Hippocampal formation (tissue), 2 donors: ENCODE results near the gene SPTLC3.

Experiments used
- DNase-seq, 2 donors: peaks; one replicate each; lab custom pipeline; 2025; lab: John Stamatoyannopoulos, UW

The SPTLC3 gene

DNA sequence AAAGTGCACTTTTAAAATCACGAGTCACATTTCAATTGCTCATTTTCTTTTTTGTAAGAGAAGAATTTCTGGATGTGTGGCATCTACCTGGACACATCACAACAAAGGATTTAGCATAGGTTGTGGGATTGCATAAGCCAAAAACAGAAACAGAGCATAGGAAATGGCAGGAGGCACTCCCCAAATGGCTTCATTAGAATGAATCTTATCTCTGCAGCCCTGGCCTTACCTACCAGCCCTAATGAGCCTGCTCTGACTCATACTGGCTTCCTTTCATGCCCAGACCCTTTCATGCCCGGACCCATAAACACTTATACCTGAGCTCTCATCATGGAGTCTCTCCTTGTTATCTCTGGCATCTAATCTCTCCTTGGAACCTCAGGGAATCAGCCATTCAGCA, 23.9 kb upstream of the SPTLC3 start:
- no peak for DNase-seq

DNA sequence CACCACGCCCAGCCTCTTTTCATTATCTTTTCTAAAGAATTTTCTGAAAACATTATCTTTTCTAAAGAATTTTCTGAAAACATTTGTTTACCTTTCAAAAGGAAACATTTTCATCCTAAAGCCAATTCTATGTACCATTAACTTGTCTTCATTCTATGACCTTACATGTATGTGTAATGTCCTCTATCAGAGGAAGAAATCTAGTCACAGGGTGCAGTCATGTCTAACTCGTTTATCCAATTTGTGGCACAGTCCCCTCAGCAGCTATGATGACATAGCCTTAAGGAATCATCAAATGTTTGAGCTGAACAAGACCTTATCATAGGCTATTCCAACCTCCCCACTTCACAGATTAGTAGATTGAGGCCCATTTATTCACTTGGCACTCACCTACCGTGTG, 21.5 kb upstream of the SPTLC3 start:
- DNase-seq: no peak

DNA sequence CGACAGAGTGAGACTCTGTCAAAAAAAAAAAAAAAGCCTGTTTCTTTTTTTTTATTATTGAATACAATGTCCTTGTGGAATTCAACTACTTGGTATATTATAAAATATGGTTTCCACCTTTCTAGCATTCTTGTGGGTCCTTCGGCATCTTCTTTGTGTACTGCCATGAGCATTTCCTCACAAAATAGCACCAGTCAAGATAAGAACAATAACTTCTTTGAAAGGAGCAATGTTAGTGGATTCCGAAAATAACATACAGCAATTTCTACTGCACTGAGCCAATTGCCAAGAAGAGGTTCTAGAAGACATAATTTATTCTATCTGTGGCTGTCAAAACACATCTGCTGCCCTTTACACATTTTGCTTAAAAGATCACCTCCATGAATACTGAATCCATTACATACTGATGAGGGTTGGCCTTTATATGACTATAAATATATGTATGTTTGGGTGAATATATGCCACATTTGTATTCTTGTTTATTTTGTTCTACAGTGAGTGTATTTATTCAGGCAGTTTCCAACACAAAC, 19.1 kb upstream of the SPTLC3 start:
- DNase-seq: no peak

DNA sequence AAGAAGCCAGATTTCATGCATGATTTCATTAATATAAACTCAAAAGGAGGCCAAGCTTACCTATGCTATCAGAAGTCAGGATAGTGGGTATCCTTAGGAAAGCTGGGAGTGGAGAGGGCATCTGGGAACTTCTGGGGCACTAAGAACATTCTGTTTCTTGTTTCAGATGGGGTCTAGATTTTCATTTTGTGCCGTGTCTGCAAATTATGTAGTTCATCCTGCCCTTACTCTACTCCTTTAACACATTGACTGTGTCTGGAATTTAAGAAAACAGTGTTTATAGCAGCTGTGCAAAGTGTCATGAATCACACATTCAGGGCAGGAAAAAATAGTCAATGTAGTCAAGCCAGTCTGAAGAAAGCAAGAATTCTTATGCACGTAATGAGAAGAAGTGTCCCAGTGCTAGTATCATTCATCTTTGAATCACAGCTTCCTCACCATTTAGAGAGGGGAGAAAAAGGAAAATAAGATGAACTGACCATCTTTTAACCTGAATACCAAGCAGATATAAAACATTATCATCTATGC, 11.6 kb upstream of the SPTLC3 start:
- DNase-seq: no peak

DNA sequence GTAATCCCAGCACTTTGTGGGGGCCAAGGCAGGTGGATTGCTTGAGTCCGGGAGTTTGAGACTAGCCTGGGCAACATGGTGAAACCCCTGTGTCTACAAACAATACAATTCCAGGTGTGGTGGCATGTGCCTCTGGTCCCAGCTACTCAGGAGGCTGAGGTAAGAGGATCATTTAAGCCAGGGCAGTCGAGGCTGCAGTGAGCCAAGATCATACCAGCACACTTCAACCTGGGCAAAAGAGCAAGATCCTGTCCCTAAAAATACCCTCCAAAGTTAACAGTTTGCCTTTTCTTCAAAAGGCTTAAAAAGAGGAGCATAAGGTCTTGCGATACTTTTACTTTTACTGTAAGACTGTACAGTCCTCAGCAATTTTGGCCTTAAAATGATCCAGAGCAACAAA, 10.7 kb upstream of the SPTLC3 start:
- DNase-seq: no peak

DNA sequence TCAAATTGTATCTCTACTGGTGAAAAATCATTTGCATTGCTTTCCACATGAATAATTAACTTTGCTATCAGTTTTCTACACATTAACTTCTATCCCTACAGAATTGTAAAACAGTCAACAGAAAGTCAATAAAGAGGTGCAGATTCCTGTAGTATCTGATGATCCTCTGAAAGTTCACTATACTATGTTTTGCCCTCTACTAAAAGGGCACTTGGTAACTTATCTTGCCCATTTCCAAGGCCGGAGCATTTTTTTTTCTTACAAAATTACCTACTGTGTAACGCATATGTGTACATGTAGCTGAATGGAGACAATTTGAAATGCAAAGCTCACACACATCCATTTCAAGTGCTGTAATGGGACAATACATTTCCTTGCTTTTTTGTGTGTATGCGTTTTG, 9.6 kb upstream of the SPTLC3 start:
- no peak for DNase-seq

DNA sequence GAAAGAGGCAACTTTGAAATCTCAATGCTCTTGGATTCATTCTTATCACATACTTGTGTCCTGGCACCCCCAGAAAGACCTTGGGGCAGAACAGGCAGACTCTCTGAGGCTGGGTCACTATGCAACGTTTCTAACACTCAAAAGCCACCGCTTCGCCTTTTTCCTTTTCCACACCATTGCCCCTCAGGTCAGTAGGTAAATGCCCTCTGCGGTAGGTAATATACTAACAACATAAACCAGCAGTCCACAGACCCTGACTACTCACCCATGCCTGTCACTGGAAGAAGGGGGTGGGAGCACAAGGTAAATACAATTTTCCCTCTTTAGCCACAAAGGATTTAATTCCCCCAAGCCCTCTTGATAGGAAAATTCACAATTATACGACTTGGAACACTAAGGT, 6.5 kb upstream of the SPTLC3 start:
- DNase-seq: no peak

DNA sequence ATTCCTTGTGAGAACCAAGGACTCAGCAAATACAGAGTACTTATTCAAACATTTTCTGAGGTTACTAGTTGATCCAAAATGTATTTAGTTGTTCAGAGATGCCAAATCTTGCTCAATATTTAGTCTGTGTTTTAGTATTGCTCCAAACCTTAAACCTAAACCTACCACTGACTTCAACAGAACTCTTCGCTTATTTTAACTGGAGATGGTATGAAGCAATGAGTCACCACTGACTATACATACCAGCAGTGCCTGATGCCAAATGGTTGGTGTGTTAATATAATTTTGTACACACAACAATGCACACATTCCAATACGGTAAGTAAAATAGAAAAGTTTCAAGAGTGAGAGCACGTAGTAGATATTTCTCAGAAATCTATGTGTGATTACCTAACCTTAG, 1.9 kb upstream of the SPTLC3 start:
- no peak for DNase-seq

DNA sequence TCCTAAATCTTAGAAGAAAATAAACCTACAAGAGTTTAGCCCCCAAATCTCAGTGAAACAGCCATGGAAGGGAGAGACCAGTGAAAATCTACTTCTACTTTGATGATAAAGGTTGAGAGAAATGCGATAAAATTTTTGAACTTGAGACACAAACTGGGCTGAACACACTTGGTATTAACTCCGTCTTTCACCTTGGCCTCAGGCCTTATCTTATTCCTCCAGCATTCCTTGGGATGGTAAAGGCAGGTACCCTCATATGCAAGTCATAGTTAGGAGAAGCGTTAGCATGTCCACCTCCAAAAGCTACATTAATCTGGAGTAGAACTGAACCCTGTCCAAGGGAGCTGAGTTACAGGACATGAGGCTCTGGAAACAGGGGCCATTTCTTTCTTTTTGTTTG, 1.2 kb upstream of the SPTLC3 start:
- no peak for DNase-seq

DNA sequence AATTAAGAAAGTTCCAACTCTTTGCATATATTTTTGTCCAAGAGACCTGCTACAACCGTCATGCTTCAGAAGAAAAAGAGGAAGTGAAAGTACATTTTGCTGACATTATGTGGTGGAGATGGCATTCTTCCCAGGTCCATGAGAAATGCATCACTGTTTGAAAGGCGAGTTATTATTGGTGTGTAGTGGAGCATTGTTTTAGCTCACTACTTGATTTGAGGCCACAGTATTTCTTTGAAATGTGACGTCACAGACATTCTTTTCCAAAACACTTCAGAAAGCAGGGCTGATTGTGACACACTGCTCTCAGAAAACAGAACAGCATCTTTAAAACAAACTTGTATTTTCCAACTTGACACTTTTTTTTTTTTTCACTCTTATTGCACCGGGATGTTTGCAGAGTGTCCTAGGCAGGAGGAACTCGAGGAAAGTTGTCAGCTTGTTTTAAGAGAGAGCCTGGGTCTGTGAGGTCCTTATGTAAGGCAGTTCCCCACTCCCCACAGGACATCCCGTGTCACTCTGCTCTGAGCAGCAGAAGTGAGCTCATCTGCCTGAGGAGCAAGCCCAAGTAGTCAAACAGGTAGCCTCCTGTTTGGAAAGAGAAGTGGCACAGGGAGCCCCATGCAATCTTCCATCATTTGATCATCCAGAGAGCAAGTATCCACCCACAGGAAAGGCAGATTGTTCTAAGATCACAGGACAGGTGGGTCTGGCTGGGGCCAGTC, 1.1 kb downstream of the SPTLC3 start:
- DNase-seq: peak in 1 of 2 donors; percentile 73

DNA sequence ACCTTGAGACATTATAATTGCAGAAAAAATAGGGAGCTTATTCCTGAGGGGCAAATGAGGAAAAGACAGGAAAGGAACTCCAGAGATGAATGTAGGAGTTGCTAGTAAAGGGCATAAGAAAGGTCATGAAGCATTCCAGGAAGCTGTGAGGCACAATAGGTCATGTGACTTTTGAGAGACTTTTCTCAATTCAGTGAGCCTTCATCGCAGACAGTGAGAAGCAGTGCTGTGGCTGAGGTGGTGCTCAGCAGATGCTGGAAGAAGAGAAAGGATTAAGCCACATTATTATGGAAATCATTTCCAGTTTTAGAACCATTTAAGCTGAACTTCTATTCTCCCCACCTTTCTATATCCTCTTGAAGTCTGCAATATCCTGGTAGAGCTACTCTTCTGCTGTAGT, 4.1 kb downstream of the SPTLC3 start:
- no peak for DNase-seq

DNA sequence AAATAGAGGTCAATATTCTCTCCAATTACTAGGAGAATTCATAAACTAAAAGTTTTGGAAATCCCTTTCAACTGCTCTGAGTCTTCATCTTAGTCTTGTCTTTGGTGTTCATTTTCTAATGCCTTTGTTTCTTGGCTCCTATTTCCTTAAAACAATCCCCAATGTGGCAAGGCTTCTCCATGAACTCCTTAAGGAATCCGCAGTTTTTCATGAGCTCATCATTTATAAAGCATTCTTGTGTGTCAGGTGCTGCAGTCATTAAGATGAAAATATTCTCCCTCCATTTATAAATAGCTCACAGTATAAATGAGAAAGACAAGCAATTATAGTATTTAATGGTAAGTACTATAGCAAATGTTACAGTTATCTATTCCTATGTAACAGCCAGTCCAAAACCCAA, 4.6 kb downstream of the SPTLC3 start:
- DNase-seq: no peak

DNA sequence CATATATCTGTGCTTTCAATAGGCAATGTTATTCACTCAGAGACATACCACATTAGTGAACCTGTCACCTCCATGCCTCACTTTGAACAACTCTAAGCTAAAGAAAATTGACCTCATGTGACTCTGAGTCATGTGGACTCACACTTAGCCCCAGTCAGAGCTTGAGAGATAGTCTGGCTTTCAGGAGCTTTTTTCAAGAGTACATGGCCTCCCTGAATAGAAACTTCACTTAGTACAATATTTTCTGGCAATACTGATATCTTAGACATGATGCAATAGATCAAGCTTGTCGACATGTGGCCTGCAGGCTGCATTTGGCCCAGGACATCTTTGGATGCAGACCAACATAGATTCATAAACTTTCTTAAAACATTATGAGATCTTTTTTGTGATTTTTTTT, 8.5 kb downstream of the SPTLC3 start:
- no peak for DNase-seq

DNA sequence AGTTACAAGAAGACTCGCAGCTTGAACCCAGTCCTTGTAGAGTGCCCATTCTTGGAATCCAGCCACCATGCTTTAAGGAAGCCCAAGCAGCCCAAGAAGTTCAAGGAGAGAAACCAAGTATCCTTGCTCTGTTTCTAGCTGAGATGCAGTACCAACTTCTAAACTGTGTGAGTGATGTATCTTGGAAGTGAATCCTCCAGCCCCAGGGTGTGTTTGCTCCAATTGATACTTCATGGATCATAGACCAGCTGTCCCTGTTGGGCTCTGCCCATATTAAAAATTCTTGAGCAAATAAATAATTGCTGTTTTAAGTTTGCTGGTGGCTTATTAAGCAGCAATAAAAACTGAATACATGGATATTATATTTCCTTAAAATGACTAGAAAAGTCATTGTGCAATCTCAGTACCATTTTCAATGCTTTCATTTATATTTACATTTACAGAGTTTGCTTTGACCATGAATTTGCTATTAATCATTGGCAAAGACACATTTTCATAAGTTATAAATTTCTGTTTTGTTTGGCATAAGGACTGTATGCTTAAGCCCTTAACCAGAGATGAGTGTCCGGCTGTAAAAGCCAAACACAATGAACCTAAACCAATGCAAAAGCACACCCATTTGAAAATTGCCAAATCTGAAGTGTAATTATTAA, 9.2 kb downstream of the SPTLC3 start:
- no peak for DNase-seq

DNA sequence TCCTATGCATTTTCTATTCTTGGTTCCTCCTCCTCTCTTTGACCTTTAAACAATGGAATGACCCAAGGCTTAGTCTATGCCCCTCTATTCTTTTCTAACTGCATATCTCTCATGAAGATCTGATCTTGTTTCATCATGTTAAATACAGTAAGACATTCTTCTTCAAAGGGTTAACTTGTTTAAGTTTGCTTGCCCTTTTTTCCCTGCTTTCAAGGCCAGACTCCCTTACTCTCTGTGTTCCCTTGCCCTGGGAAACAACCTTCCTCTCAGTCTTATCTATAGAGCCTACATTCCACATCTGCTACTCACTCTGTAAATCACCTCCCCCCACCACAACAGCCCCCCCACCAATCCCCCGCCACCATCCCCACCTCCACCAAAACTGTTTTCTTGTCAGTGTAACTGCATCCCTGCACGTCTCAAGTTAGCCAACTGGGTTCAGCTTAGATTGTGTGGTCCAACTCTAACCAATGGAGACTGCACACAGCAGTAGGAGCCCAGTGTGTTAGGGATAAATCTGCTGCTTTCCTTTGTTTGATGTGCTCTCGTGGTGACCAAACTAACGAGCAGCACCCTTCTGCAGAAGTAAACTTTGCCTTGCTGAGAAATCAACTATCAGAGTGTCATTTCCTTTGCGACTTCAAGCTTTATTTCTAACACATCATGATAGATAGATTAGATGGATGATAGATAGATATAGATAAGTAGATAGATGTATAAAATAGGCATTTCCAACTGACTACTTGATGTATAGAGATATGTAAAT, 12.6 kb downstream of the SPTLC3 start:
- DNase-seq: no peak

DNA sequence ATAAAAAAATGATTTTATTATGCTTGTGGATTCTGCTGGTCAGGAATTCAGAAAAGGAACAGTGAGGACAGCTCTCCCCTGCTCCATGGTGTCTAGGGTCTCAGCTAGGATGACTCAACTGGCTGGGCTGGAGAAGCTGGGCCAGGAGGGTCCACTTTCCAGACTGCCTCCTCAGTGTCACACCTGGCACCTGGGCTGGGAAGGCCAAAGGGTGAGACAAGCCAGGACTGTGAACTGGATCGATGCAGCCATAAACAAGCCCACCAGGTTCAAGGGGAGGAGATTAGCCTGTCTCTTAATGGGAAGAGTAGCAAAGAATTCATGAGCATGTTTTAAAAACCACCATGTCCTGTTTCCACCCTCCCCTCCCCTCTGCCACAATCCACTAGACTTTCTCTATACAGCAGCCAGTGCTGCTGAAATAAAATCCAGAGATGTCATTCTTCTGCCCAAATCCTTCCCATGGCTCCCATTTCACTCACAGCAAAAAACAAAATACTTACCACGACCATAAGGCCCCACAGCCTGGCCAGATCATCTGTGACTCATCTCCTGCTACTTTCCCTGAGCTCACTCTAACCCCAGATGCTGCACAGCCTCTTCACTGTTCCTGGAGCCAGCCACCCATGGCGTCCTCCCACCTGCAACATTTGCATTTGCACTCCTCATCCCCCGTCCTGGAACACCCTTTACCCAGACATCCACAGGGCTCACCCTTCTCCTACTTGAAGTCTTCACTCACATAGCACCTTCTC, 13.8 kb downstream of the SPTLC3 start:
- DNase-seq: no peak

DNA sequence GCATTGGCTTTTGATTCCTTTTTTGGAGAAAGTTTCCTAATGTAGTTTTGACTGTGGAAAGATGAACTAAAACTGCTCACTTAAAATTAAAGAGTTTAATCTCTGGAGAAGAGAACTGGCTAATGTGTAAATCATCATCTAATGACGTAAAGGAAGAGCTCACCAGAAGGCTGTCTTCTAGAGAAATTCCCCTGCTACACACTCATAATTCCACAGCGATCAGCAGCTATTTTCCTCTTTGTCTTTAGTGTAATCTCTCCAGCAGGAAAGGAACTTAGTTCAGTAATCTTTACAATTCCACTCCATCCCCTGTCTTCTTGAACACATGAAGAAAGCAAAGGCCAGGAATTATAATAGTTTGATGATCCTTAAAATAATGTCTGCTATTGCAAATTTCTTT, 15.8 kb downstream of the SPTLC3 start:
- DNase-seq: no peak

DNA sequence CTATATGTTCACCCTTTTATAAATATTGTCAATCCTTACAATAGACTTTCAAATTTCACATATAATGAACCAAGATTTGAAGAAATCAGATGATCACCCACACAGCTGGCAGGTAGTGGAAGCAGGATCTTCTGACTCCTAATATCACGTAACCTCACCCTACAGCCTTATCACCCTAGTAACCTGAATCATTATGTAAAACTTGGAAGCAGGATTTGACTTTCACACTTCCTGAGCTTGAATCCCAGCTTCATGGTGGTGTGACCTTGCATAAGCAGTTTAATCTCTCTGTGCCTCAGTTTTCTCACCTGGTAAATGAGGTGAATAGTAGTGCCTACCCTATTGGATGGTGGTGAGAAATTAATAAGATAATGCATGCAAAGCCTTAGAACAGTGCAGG, 16.4 kb downstream of the SPTLC3 start:
- DNase-seq: no peak

DNA sequence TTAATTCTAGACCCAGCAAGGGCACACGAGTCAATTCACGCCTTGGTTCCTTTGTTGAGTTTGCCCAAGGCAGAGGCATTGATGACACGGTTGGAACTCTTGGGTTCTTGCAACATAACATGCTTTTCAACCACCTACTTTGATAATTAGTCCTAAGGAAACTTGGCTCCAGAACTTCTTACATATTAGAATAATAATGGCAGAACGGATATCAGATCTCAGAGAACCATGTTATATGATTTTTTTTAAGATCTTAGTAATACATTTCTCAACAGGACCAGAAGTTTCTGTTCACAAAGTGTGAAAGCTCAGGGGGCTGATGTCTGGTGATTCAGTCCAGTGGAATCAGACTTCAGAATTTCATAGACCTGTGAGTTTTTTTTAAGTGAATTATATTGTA, 19.2 kb downstream of the SPTLC3 start:
- no peak for DNase-seq

DNA sequence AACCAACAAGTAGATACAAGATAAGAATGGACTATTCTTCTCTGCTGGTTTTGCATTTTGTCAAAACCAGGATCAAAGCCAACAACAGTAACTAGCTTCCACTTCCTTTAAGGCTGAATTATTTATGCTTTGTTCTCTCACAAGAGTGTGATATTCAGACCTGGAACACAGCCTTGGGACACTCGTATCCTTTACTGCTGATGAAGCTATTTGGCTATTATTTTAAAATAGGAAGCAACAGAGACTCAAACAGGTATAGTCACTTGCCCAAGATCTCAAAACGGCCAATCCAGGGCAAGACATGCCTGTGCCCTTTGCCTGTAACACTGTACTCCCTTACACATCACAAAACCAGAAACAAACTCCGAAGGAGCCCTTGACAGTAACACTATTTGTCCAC, 19.9 kb downstream of the SPTLC3 start:
- DNase-seq: no peak

DNA sequence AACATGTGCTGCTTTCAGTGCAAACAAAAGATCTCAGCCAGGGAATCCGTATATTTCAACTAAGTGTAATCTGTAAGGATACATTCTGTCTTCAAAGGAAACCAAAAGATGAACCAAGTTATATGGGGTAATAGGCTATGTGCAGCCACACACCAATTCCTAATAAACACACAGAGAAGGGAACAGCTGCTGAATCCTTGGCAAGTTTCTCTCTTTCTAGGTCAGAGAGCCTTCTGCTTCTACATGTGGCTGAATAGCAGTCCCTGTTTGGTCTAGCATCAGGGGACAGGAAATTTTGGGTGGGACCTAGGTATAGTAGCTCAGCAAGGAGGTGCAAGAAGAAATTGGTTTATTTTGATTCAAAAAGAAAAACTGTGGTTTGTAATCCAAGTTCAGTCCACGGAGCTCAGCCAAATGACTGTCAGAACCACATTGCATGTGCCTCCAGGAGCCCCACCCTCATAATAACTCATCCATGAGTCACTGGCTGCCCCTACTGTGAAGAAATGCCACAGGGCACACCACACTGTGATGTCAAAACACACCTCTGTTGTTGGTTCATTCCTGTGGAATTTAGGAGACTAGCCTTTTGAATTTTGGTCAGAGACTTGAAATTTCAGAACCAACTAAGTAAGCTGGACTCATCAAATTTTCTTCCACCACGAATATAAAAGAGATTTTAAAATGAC, 21.1 kb downstream of the SPTLC3 start:
- DNase-seq: no peak
